Raji (cell line): ENCODE results near the gene CAMKK1.

Source experiments
- POLR2A ChIP-seq: IDR thresholded peaks from 2 replicates; pipeline ENCODE4 v1.6.1; 2011; ENCODE audit warnings: low read depth, low read length, control low read depth; ENCODE audit not compliant: insufficient read depth

CAMKK1 gene

GRCh38 chr17:3828852-3829232 is 64.0 kb downstream of the CAMKK1 start:
- TF ChIP-seq POLR2A: no peak

GRCh38 chr17:3828151-3828851 is 64.6 kb downstream of the CAMKK1 start:
- no peak for TF ChIP-seq POLR2A

GRCh38 chr17:3827124-3827773 is 65.6 kb downstream of the CAMKK1 start:
- TF ChIP-seq POLR2A: no peak

GRCh38 chr17:3826191-3826590 is 66.7 kb downstream of the CAMKK1 start:
- TF ChIP-seq POLR2A: no peak

GRCh38 chr17:3821101-3821500 is 71.8 kb downstream of the CAMKK1 start:
- no peak for TF ChIP-seq POLR2A

GRCh38 chr17:3818786-3819185 is 74.1 kb downstream of the CAMKK1 start:
- no peak for TF ChIP-seq POLR2A

GRCh38 chr17:3817851-3818605 is 74.8 kb downstream of the CAMKK1 start:
- TF ChIP-seq POLR2A: no peak

GRCh38 chr17:3815925-3816324 is 76.9 kb downstream of the CAMKK1 start:
- no peak for TF ChIP-seq POLR2A

- no peak for TF ChIP-seq POLR2A
Measured at GRCh38 chr17:3815122-3815521, 77.7 kb downstream of the CAMKK1 start.

- TF ChIP-seq POLR2A: no peak
Measured at GRCh38 chr17:3814361-3814760, 78.5 kb downstream of the CAMKK1 start.

- no peak for TF ChIP-seq POLR2A
Measured at GRCh38 chr17:3813171-3813570, 79.7 kb downstream of the CAMKK1 start.

GRCh38 chr17:3812771-3813170 is 80.1 kb downstream of the CAMKK1 start:
- no peak for TF ChIP-seq POLR2A

- no peak for TF ChIP-seq POLR2A
Measured at GRCh38 chr17:3812284-3812683, 80.6 kb downstream of the CAMKK1 start.
